Ovary (tissue), 3 donors: ENCODE data around the gene USP13.
A peak's percentile ranks its signal among the peaks of the same experiment; 100 is the strongest.

ENCODE experiments used
- CTCF ChIP-seq, 3 donors: fragments of 450-650 bp in 2 of 3; fragments of 200-600 bp in 1 of 3; IDR thresholded peaks; one replicate each; pipeline versions ENCODE4 v1.5.1 to v1.8.0; 2016 to 2022; ENCODE audit warnings: antibody characterized with exemption in 3 of 3, mild to moderate bottlenecking in 1 of 3
- POLR2A ChIP-seq: fragments of 450-650 bp; IDR thresholded peaks from one replicate; pipeline ENCODE4 v1.6.1; 2017; ENCODE audit warnings: antibody characterized with exemption, mild to moderate bottlenecking, moderate library complexity
- donor health status: DM: no; HTN: no; CAD: no.

GRCh38 chr3:179811321-179812095 is 158.7 kb downstream of the USP13 start:
- TF ChIP-seq CTCF (IDR thresholded peaks at IDR 0.05) (peak in 2 of 3 donors; percentile 23 to 39), POLR2A (no peak)
